AG04449 (cell line): ENCODE data around the gene ACTL10.

Experiments
- CTCF ChIA-PET: fragments of 350-600 bp; formaldehyde crosslinking; extraction: SDS; loops from one replicate; lab custom pipeline; 2021; ENCODE audit warnings: antibody characterized with exemption; lab: Yijun Ruan, JAX
- POLR2A ChIA-PET: fragments of 400-600, 350-600 bp; formaldehyde crosslinking; extraction: SDS; loops from one replicate; lab custom pipeline; 2020; ENCODE audit warnings: antibody characterized with exemption, inconsistent platforms; lab: Yijun Ruan, JAX
- DNase-seq: peaks from one replicate; pipeline ENCODE4 v3.0.0-alpha.2; 2010; ENCODE audit warnings: low read depth, low spot score
- H3K4me3 ChIP-seq: 2 replicates; pipeline ENCODE4 v1.5.1; 2011; ENCODE audit warnings: low read depth, mild to moderate bottlenecking, control low read depth, low read length
- TF ChIP-seq, protein P1 (sequence below): IDR thresholded peaks from one replicate; pipeline ENCODE4 v1.5.1; 2011; ENCODE audit warnings: mild to moderate bottlenecking, moderate library complexity, low read length, control low read depth, inconsistent platforms; ENCODE audit not compliant: insufficient read depth; ENCODE audit errors: missing control alignments

Gene ACTL10

GRCh38 chr20:33701629-33702450, 35.1 kb downstream of the ACTL10 start:
- ChIA-PET CTCF (no interaction called here), POLR2A (no interaction called here)
- DNase-seq: no peak
- TF ChIP-seq, protein P1, sequence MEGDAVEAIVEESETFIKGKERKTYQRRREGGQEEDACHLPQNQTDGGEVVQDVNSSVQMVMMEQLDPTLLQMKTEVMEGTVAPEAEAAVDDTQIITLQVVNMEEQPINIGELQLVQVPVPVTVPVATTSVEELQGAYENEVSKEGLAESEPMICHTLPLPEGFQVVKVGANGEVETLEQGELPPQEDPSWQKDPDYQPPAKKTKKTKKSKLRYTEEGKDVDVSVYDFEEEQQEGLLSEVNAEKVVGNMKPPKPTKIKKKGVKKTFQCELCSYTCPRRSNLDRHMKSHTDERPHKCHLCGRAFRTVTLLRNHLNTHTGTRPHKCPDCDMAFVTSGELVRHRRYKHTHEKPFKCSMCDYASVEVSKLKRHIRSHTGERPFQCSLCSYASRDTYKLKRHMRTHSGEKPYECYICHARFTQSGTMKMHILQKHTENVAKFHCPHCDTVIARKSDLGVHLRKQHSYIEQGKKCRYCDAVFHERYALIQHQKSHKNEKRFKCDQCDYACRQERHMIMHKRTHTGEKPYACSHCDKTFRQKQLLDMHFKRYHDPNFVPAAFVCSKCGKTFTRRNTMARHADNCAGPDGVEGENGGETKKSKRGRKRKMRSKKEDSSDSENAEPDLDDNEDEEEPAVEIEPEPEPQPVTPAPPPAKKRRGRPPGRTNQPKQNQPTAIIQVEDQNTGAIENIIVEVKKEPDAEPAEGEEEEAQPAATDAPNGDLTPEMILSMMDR: no peak
- no peak overlapping the region for H3K4me3 ChIP-seq

DNA sequence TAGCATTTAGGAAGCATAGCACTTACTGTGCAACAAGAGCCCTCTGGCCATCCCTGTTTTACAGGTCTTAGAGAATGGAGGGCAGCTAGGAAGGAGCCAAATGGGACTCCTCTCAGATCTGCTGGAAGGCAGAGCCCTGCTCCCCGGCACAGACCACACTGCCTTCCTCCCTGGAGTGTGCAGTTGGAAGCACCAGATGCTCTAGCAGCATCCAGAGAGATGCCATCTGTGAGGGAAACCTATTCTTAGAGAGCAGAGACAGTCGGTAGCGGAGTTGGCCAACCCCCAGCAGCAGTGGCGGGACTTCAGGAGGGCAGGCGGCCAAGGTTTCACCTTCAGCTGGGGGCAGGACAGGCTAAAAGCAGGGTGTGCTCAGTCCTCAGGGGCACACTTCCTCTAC, 36.1 kb downstream of the ACTL10 start:
- ChIA-PET CTCF (no interaction called here), POLR2A (no interaction called here)
- no peak for DNase-seq
- no peak overlapping the region for H3K4me3 ChIP-seq
- TF ChIP-seq, protein P1: no peak

DNA sequence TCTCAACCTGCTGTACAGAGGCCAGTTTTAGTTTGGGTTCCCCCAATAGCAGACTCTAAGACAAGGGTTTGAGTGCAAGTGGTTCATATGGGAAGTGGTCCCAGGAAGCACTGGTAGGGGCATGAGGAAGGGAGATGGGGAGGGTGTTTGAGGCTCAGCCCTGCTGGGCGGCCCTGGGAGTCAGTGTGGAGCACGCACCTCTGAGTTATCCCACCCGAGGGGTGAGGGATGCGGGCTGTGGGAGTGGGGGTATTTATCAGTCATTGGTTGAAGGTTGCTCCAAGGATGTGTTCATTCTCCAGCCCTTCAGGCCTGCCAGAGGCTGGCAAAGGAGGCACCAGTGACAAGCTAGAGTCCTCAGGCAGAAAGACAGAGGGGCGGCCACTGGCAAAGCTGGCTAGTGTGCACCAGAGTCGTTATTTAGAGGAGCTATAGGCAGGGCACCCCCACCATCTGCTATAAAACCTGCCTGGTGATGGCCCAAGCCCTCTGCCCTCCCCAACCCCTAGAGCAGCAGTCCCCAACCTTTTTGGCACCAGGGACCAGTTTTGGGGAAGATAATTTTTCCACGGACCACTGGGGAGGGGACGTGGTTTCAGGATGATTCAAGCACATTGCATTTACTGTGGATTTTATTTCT, 36.9 kb downstream of the ACTL10 start:
- POLR2A ChIA-PET: interaction anchor here (0.9 kb wide), 1 partner anchor 16 kb away, joined by 3 read pairs; the partner anchor contains the start of gene PXMP4
- H3K4me3 ChIP-seq: no peak overlapping the region
- DNase-seq: no peak
- CTCF ChIA-PET: no interaction called here
- TF ChIP-seq, protein P1: no peak

GRCh38 chr20:33704197-33704924, 37.6 kb downstream of the ACTL10 start:
- no peak overlapping the region for H3K4me3 ChIP-seq
- no peak for DNase-seq
- CTCF ChIA-PET: no interaction called here
- POLR2A ChIA-PET: interaction anchor here (0.9 kb wide), 1 partner anchor 16 kb away, joined by 3 read pairs; the partner anchor contains the start of gene PXMP4
- TF ChIP-seq, protein P1: no peak

DNA sequence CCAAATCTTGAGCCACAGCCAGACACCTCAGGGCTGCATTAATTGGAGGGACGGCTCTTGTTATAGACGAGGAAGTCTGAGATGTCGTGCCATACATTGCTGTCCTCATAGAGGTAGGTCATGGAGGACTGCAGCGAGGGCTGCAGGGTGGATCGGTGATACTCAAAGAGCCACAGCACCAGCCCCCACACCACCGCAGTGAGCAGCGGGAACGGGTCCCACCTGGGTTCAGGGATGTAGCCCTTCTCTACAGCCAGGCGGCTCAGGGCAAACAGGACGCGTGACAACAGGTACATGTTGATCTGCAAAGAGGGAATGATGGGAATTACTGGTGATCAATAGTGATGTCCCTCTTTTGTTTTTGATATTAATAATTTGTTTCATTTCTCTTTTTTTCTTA, 40.9 kb downstream of the ACTL10 start:
- TF ChIP-seq, protein P1: no peak
- no peak for DNase-seq
- ChIA-PET CTCF (no interaction called here), POLR2A (no interaction called here)
- no peak overlapping the region for H3K4me3 ChIP-seq

DNA sequence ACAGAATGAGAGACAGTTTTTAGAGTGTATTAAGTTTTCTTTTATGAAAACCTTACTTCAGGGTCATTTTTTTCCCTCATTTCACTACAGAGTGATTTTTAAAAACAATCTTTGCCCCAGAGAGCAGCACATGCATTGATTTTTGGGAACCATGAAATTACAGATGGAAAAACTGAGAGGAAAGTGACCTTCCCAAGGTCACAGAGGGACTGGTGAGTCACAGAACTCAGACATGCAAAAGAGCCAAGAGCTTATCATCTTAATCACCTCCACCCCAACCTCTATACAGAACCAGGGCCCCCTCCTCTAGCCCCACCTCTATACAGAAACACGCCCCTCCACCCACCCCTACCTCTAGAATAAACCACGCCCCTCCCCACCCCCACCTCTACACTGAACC, 42.7 kb downstream of the ACTL10 start:
- DNase-seq: no peak
- no peak overlapping the region for H3K4me3 ChIP-seq
- ChIA-PET POLR2A (no interaction called here), CTCF (no interaction called here)
- TF ChIP-seq, protein P1: no peak
